Osteocyte (in vitro differentiated cells): ENCODE results near the gene PLOD2. TPM values are rescaled to one million over a fixed set of nuclear protein-coding genes. Genes with fewer than 3 reads are reported as not detected.

Experiments
- DNase-seq: peaks from one replicate; pipeline ENCODE4 v3.0.0; 2021; ENCODE audit warnings: mixed read lengths; ENCODE audit not compliant: unreplicated experiment; ENCODE audit errors: extremely low spot score
- H3K27ac Mint-ChIP-seq: one replicate; pipeline ENCODE4 v1.8.0; 2021; ENCODE audit warnings: mild to moderate bottlenecking, mixed read lengths; ENCODE audit not compliant: unreplicated experiment
- H3K27me3 Mint-ChIP-seq: one replicate; pipeline ENCODE4 v1.8.0; 2021; ENCODE audit warnings: mixed read lengths; ENCODE audit not compliant: unreplicated experiment
- H3K36me3 Mint-ChIP-seq: one replicate; pipeline ENCODE4 v1.8.0; 2021; ENCODE audit warnings: mixed read lengths; ENCODE audit not compliant: unreplicated experiment
- H3K4me1 Mint-ChIP-seq: one replicate; pipeline ENCODE4 v1.8.0; 2021; ENCODE audit warnings: mixed read lengths; ENCODE audit not compliant: unreplicated experiment
- H3K4me3 Mint-ChIP-seq: one replicate; pipeline ENCODE4 v1.8.0; 2021; ENCODE audit warnings: mild to moderate bottlenecking, moderate library complexity, mixed read lengths; ENCODE audit not compliant: unreplicated experiment
- H3K9me3 Mint-ChIP-seq: one replicate; pipeline ENCODE4 v1.8.0; 2021; ENCODE audit warnings: mixed read lengths; ENCODE audit not compliant: unreplicated experiment
- CTCF ChIP-seq: fragments of 200-600 bp; sonication (generic); IDR thresholded peaks from 2 replicates; pipeline ENCODE4 v1.5.0; 2021; ENCODE audit warnings: antibody characterized with exemption, mild to moderate bottlenecking, moderate library complexity
- total RNA-seq: library from RNA; stranded (reverse); gene quantifications from 2 replicates; pipeline ENCODE4 v1.2.1, GENCODE V29; 2021

PLOD2 gene
- total RNA-seq, 1 donor from 2014 or later = 96.1 TPM

- TF ChIP-seq CTCF = no peak
- Mint-ChIP-seq H3K36me3 (peaks cover 7% of the 10 kb centered on the region), H3K27ac (no peak overlapping the region), H3K4me3 (no peak overlapping the region), H3K27me3 (no peaks in the 10 kb centered on the region), H3K9me3 (peaks cover 3% of the 10 kb centered on the region), H3K4me1 (no peaks in the 10 kb centered on the region)
- DNase-seq = no peak
These were observed 108.8 kb downstream of the PLOD2 start for GRCh38 chr3:146052056-146052790.

- H3K27me3 Mint-ChIP-seq = no peaks in the 10 kb centered on the region
- H3K9me3 Mint-ChIP-seq = peaks cover 3% of the 10 kb centered on the region
- no peaks in the 10 kb centered on the region for H3K4me1 Mint-ChIP-seq
- DNase-seq = no peak
- TF ChIP-seq CTCF = no peak
- H3K36me3 Mint-ChIP-seq = peaks cover 7% of the 10 kb centered on the region
- no peak overlapping the region for H3K4me3 Mint-ChIP-seq
- H3K27ac Mint-ChIP-seq = no peak overlapping the region
These were observed 110.3 kb downstream of the PLOD2 start for GRCh38 chr3:146050691-146051090.

GRCh38 chr3:146047485-146047884 is 113.5 kb downstream of the PLOD2 start:
- Mint-ChIP-seq H3K36me3 (peaks cover 3% of the 10 kb centered on the region), H3K27ac (no peak overlapping the region), H3K27me3 (no peaks in the 10 kb centered on the region), H3K4me3 (no peak overlapping the region), H3K4me1 (no peaks in the 10 kb centered on the region), H3K9me3 (peaks cover 7% of the 10 kb centered on the region)
- TF ChIP-seq CTCF = no peak
- DNase-seq = no peak

GRCh38 chr3:146044046-146044445 is 116.9 kb downstream of the PLOD2 start:
- H3K27ac Mint-ChIP-seq = no peak overlapping the region
- TF ChIP-seq CTCF = no peak
- no peak for DNase-seq
- no peaks in the 10 kb centered on the region for H3K4me1 Mint-ChIP-seq
- peaks cover 7% of the 10 kb centered on the region for H3K9me3 Mint-ChIP-seq
- no peaks in the 10 kb centered on the region for H3K36me3 Mint-ChIP-seq
- H3K4me3 Mint-ChIP-seq = no peak overlapping the region
- no peaks in the 10 kb centered on the region for H3K27me3 Mint-ChIP-seq

- no peaks in the 10 kb centered on the region for H3K36me3 Mint-ChIP-seq
- H3K27ac Mint-ChIP-seq = no peak overlapping the region
- H3K27me3 Mint-ChIP-seq = no peaks in the 10 kb centered on the region
- DNase-seq = no peak
- H3K9me3 Mint-ChIP-seq = peaks cover 7% of the 10 kb centered on the region
- no peaks in the 10 kb centered on the region for H3K4me1 Mint-ChIP-seq
- no peak for TF ChIP-seq CTCF
- H3K4me3 Mint-ChIP-seq = no peak overlapping the region
These were observed 120.4 kb downstream of the PLOD2 start for GRCh38 chr3:146040630-146041029.
